Measurements from ENCODE around the gene ZBTB7C.

Gene ZBTB7C

DNA sequence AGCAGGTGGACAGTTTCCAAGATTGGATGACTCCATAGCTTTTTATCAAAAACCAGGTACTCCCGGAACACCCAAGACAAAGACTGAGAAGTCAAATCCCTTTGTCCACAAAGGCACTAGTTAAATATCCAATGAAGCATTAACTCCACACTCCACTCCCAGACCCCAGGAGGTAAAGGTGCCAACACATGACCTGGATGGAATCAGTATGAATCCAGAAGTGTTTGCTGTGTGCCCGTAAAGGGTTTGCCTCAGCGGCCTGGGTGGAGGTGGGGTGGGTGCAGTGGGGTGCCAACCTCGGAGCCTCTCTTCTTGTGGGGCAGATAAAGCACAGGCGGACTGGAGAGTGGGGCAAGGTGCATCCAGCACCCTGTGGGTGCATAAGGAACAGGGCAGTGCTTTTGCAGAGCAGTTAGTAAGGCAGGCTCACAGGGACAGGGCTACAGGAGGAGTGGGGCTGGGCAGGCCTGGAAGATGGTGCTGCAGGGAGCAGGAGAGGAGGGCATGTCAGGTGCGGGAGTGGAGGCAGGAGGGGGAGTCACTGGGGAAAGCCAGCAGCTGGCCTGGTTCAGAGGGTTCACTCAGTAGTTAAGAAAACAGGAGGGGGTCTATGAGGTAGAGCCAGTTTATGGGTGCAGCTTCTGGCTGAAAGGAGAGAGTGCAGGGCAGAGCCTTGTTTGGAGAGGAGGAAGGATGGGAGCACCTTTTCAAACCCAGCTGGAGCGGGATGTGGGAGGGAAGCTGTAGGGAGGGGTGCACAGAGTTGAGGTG is 270.3 kb downstream of the ZBTB7C start:
- no peak for TF ChIP-seq ARNT (IDR thresholded peaks at IDR 0.05)
- TF ChIP-seq, protein P1, sequence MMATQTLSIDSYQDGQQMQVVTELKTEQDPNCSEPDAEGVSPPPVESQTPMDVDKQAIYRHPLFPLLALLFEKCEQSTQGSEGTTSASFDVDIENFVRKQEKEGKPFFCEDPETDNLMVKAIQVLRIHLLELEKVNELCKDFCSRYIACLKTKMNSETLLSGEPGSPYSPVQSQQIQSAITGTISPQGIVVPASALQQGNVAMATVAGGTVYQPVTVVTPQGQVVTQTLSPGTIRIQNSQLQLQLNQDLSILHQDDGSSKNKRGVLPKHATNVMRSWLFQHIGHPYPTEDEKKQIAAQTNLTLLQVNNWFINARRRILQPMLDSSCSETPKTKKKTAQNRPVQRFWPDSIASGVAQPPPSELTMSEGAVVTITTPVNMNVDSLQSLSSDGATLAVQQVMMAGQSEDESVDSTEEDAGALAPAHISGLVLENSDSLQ (IDR thresholded peaks at IDR 0.05): no peak
- TF ChIP-seq L3MBTL2 (conservative IDR thresholded peaks at IDR 0.05): no peak
- ChIA-PET CTCF (no interaction called here), POLR2A (no interaction called here)
- DNase-seq (ENCODE audit: extremely low spot score): no peak

DNA sequence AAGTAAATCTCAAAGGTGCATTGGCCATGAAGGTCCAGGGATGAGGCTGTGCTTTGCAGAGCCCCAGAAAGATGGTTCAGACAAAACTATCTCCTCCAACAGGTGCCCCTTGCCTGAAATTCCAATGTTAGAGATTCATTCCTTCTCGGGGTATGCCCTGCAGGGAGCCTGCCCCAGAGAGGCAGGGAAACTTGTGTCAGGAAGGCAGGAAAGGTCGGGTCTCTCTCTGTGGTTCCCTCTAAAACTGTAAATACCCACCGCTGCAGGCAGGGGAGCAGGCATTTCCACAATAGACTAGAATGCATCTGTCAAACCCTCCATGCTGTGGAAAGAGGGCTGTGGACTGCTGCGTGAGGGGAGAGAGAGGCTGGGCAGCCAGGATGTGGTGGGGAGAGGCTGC is 271.0 kb downstream of the ZBTB7C start:
- DNase-seq (ENCODE audit: extremely low spot score): no peak
- ChIA-PET CTCF (no interaction called here), POLR2A (no interaction called here)
- TF ChIP-seq SP1 (IDR thresholded peaks at IDR 0.05) (no peak), FOXA1 (IDR thresholded peaks at IDR 0.05) (no peak), NFRKB (IDR thresholded peaks at IDR 0.05) (no peak), LEF1 (IDR thresholded peaks at IDR 0.05; ENCODE audit: borderline replicate concordance) (no peak), L3MBTL2 (conservative IDR thresholded peaks at IDR 0.05) (no peak), ZNF384 (IDR thresholded peaks at IDR 0.05) (no peak), ARNT (IDR thresholded peaks at IDR 0.05) (no peak), TARDBP (IDR thresholded peaks at IDR 0.05) (no peak), ELF4 (IDR thresholded peaks at IDR 0.05) (no peak), CTBP1 (IDR thresholded peaks at IDR 0.05; ENCODE audit: borderline replicate concordance) (no peak), FOXM1 (IDR thresholded peaks at IDR 0.05; ENCODE audit: borderline replicate concordance) (no peak), SUZ12 (IDR thresholded peaks at IDR 0.05) (no peak), FOXK2 (IDR thresholded peaks at IDR 0.05) (no peak)

DNA sequence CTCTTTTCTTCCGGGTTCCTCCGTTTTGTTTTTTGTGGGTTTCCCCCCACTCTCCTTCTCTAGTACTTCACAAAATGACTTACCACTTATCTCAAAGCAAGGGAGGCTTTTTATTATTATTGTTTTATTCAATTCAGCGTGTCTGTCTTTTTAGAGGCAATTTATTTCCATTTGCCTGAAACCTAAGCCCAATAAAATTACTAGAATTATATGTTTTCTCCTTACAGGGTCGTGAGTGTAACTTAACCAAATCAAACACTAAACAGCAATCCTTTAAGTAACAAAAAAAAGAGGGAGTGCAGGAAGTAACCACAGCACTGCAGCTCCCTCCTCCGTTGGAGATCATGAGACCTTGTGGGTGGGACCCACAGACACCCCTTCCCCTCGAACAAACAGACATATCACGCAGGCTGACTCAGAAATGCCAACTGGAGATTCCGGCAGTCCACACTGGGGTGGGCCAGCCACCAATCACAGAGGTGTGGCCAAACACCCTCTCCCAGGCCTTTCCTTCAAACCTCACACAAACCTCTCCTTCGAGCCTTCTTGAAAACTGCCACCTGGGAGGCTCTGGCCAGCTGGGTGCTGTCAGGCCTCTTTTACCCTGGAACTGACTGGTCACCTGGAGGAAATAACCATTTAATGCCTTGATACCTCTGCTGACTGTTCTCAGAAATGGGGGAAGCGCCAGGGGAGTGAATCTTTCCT is 271.7 kb downstream of the ZBTB7C start:
- no peak for TF ChIP-seq CTBP1 (IDR thresholded peaks at IDR 0.05; ENCODE audit: borderline replicate concordance)
- no peak for TF ChIP-seq SUZ12 (IDR thresholded peaks at IDR 0.05)
- TF ChIP-seq NFRKB (IDR thresholded peaks at IDR 0.05): no peak
- no peak for TF ChIP-seq LEF1 (IDR thresholded peaks at IDR 0.05; ENCODE audit: borderline replicate concordance)
- TF ChIP-seq SP1 (IDR thresholded peaks at IDR 0.05): no peak
- TF ChIP-seq FOXM1 (IDR thresholded peaks at IDR 0.05; ENCODE audit: borderline replicate concordance): no peak
- TF ChIP-seq, protein P1 (IDR thresholded peaks at IDR 0.05): no peak
- TF ChIP-seq HDGF (IDR thresholded peaks at IDR 0.05; ENCODE audit: borderline replicate concordance): no peak
- TF ChIP-seq FOXK2 (IDR thresholded peaks at IDR 0.05): no peak
- ChIA-PET POLR2A (no interaction called here), CTCF (no interaction called here)
- DNase-seq (ENCODE audit: extremely low spot score): no peak

DNA sequence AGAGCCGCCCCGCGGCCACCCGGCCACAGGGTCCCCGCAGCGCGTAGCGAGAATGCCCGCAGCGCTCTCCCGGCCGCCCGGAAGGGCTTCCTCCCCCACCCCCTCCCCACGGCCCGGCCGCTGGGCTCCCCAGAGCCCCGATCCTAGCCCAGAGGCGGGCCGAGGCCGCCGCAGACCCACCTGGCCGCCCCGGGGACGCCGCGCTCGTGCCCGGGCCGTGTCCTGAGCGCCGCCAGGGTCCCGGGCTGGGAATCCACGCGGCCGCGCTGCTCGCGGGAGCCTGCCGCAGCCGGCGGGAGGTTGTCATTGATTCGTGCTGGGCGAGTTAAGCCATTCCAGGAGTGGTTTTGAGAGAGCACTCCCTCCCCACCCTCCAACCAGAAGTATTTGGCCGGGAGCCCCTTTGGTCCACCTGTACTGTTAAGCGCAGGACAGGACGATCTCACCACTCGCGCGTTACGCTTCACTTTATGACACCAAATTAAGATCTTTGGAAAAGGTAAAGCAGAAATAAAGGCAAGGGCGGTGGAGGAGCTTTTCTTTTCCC is 272.3 kb downstream of the ZBTB7C start:
- CTCF ChIA-PET: interaction anchor here (0.6 kb wide), 1 partner anchor 17 kb away, joined by 3 read pairs; no protein-coding TSS in a partner anchor

DNA sequence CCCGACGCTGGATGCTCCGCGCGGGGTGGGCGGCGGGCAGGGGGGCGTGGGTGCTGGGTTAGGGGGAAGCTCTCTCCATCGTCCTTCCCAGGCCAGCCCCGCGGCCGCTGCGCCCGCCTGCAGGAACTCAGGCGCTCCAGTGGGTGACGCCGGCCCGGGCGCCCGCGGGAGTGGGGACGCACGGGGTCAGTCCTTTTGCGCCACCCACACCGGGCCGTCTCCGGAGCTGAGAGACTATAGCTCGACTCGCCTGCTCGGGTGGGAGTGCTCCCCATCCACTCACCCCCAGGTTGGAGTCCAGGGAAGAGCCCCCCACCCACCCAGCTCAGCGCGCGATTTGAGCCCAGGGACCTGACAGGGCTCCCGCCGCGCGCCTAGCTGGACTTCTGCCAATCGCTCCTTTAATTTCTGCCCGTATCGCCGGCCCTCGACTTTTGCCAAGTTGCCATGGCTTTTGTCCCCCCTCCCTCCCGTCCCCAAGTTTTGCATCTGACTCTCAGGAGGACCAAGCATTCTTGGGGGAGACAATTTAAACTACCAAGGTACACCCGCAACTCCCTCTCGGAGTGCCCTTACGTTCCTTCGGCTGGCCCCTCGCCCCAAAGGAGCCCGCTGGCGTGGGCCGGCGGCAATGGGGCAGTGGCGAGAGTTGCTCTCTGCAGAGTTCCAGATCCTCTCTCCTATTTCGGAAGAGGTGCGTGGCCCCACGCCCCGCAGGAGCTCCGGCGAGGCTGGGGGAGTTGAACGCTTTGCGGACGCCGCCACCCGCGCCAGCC is 272.9 kb downstream of the ZBTB7C start:
- peak; percentile 10 for DNase-seq (ENCODE audit: extremely low spot score)
- ChIA-PET CTCF (interaction anchor here (0.6 to 1.0 kb wide), 2 partner anchors 16 to 117 kb away, joined by 3 read pairs; no protein-coding TSS in a partner anchor), POLR2A (no interaction called here)
- TF ChIP-seq NFRKB (IDR thresholded peaks at IDR 0.05) (no peak), SP1 (IDR thresholded peaks at IDR 0.05) (no peak), ARNT (IDR thresholded peaks at IDR 0.05) (no peak), FOXM1 (IDR thresholded peaks at IDR 0.05; ENCODE audit: borderline replicate concordance) (no peak), L3MBTL2 (conservative IDR thresholded peaks at IDR 0.05) (no peak), ZNF384 (IDR thresholded peaks at IDR 0.05) (no peak), LEF1 (IDR thresholded peaks at IDR 0.05; ENCODE audit: borderline replicate concordance) (no peak), HDGF (IDR thresholded peaks at IDR 0.05; ENCODE audit: borderline replicate concordance) (no peak), BHLHE40 (IDR thresholded peaks at IDR 0.05; ENCODE audit: borderline replicate concordance) (no peak), CTBP1 (IDR thresholded peaks at IDR 0.05; ENCODE audit: borderline replicate concordance) (no peak), SUZ12 (IDR thresholded peaks at IDR 0.05) (no peak), ELF4 (IDR thresholded peaks at IDR 0.05) (no peak), FOXK2 (IDR thresholded peaks at IDR 0.05) (no peak), TARDBP (IDR thresholded peaks at IDR 0.05) (no peak), FOXA1 (IDR thresholded peaks at IDR 0.05) (no peak)
- TF ChIP-seq, protein P1 (IDR thresholded peaks at IDR 0.05): no peak

More for the DNA sequence above, 272.3 kb downstream of the ZBTB7C start:
- POLR2A ChIA-PET: no interaction called here
- TF ChIP-seq CTBP1 (IDR thresholded peaks at IDR 0.05; ENCODE audit: borderline replicate concordance) (no peak), ARNT (IDR thresholded peaks at IDR 0.05) (no peak), FOXA1 (IDR thresholded peaks at IDR 0.05) (no peak), ELF4 (IDR thresholded peaks at IDR 0.05) (no peak), SP1 (IDR thresholded peaks at IDR 0.05) (no peak), SUZ12 (IDR thresholded peaks at IDR 0.05) (no peak), FOXM1 (IDR thresholded peaks at IDR 0.05; ENCODE audit: borderline replicate concordance) (no peak), TARDBP (IDR thresholded peaks at IDR 0.05) (no peak), BHLHE40 (IDR thresholded peaks at IDR 0.05; ENCODE audit: borderline replicate concordance) (no peak), ZNF384 (IDR thresholded peaks at IDR 0.05) (no peak), NFRKB (IDR thresholded peaks at IDR 0.05) (no peak), HDGF (IDR thresholded peaks at IDR 0.05; ENCODE audit: borderline replicate concordance) (no peak)
- peak; percentile 42 for DNase-seq (ENCODE audit: extremely low spot score)
